ENCODE measurements around the gene ADAMTS17. TPM values are rescaled to one million over a fixed set of nuclear protein-coding genes. Genes with fewer than 3 reads are reported as not detected.

Gene ADAMTS17
- total and polyA plus RNA-seq, 3 donors from 2014 or later, result 6.8 to 17.8 (median 12.4) TPM

GRCh38 chr15:100083572-100083971 is 258.2 kb downstream of the ADAMTS17 start:
- intact Hi-C loops (cut with DNase I; ENCODE audit: low total_unique reads), result no loop called here

GRCh38 chr15:100082761-100083402 is 258.9 kb downstream of the ADAMTS17 start:
- no peaks in the 10 kb centered on the region for H3K9me3 ChIP-seq
- 92 to 93% methylated on average over 7 of the region's 7 CpGs for WGBS, 2 donors

More at GRCh38 chr15:100083572-100083971, 258.2 kb downstream of the ADAMTS17 start:
- Histone ChIP-seq H3K4me1 (no peaks in the 10 kb centered on the region), H3K4me3 (no peak overlapping the region), H3K36me3 (ENCODE audit: low read depth, missing control alignments) (no peaks in the 10 kb centered on the region), H3K27ac (no peak overlapping the region), H3K27me3 (no peaks in the 10 kb centered on the region), H3K9me3 (no peaks in the 10 kb centered on the region)
- no peak for DNase-seq
- TF ChIP-seq POLR2A (IDR thresholded peaks at IDR 0.05), result no peak
- no peak for TF ChIP-seq CTCF (IDR thresholded peaks at IDR 0.05)
- 91 to 93% methylated on average over 2 of the region's 2 CpGs for WGBS, 2 donors

GRCh38 chr15:100081454-100081853 is 260.3 kb downstream of the ADAMTS17 start:
- no peak for TF ChIP-seq POLR2A (IDR thresholded peaks at IDR 0.05)
- TF ChIP-seq CTCF (IDR thresholded peaks at IDR 0.05), result no peak
- no peak for DNase-seq

More at GRCh38 chr15:100082761-100083402, 258.9 kb downstream of the ADAMTS17 start:
- Histone ChIP-seq H3K27ac (no peak overlapping the region), H3K4me1 (no peaks in the 10 kb centered on the region), H3K27me3 (no peaks in the 10 kb centered on the region), H3K4me3 (no peak overlapping the region), H3K36me3 (ENCODE audit: low read depth, missing control alignments) (no peaks in the 10 kb centered on the region)
- intact Hi-C loops (cut with DNase I; ENCODE audit: low total_unique reads), result no loop called here
- DNase-seq, result no peak
- TF ChIP-seq POLR2A (IDR thresholded peaks at IDR 0.05), result no peak
- TF ChIP-seq CTCF (IDR thresholded peaks at IDR 0.05), result no peak

GRCh38 chr15:100078511-100079220 is 263.1 kb downstream of the ADAMTS17 start:
- Histone ChIP-seq H3K4me3 (no peak overlapping the region), H3K36me3 (ENCODE audit: low read depth, missing control alignments) (no peaks in the 10 kb centered on the region), H3K4me1 (no peaks in the 10 kb centered on the region), H3K27me3 (no peaks in the 10 kb centered on the region), H3K27ac (no peak overlapping the region), H3K9me3 (no peaks in the 10 kb centered on the region)
- TF ChIP-seq CTCF (IDR thresholded peaks at IDR 0.05), result no peak
- TF ChIP-seq POLR2A (IDR thresholded peaks at IDR 0.05), result no peak
- intact Hi-C loops (cut with DNase I; ENCODE audit: low total_unique reads), result no loop called here
- no peak for DNase-seq
- WGBS, 2 donors, result 85 to 89% methylated on average over 6 of the region's 6 CpGs

More at GRCh38 chr15:100081454-100081853, 260.3 kb downstream of the ADAMTS17 start:
- H3K9me3 ChIP-seq, result no peaks in the 10 kb centered on the region
- H3K27ac ChIP-seq, result no peak overlapping the region
- no peak overlapping the region for H3K4me3 ChIP-seq
- no peaks in the 10 kb centered on the region for H3K4me1 ChIP-seq
- H3K27me3 ChIP-seq, result no peaks in the 10 kb centered on the region
- WGBS, 2 donors, result 92 to 94% methylated on average over 4 of the region's 4 CpGs
- intact Hi-C loops (cut with DNase I; ENCODE audit: low total_unique reads), result no loop called here
- no peaks in the 10 kb centered on the region for H3K36me3 ChIP-seq (ENCODE audit: low read depth, missing control alignments)

Data from testis (tissue), 3 donors.